ENCODE data around the gene NAA60.

Gene NAA60

GRCh38 chr16:3485821-3486505 is 42.5 kb downstream of the NAA60 start:
- Histone ChIP-seq H3K79me2 (ENCODE audit: insufficient read depth, low read length) (no peaks in the 10 kb centered on the region), H3K27me3 (ENCODE audit: insufficient read depth, low read length) (no peaks in the 10 kb centered on the region), H3F3A (ENCODE audit: insufficient read depth, low read length) (no peaks in the 10 kb centered on the region), H3K9ac (ENCODE audit: low read length) (no peak overlapping the region), H4K20me1 (ENCODE audit: insufficient read depth, low read length) (no peaks in the 10 kb centered on the region), H3K9me2 (ENCODE audit: low read depth, low read length) (no peaks in the 10 kb centered on the region), H3K27ac (ENCODE audit: low read depth, low read length, poor library complexity, severe bottlenecking) (no peak overlapping the region), H3K9me3 (ENCODE audit: low read length) (no peaks in the 10 kb centered on the region), H3K4me3 (ENCODE audit: low read depth, low read length, poor library complexity, severe bottlenecking) (no peak overlapping the region), H2AFZ (ENCODE audit: low read length) (no peak overlapping the region), H3K4me2 (ENCODE audit: low read length) (no peak overlapping the region), H3K36me3 (ENCODE audit: insufficient read depth, low read length) (peaks cover 70% of the 10 kb centered on the region), H3K4me1 (ENCODE audit: insufficient read depth, low read length, severe bottlenecking) (no peaks in the 10 kb centered on the region)
- TF ChIP-seq EZH2 (IDR thresholded peaks at IDR 0.05; ENCODE audit: borderline replicate concordance, low read length) (no peak), CTCF (IDR thresholded peaks at IDR 0.05; ENCODE audit: low read length) (no peak)

GRCh38 chr16:3486506-3487215 is 43.2 kb downstream of the NAA60 start:
- Histone ChIP-seq H3K27ac (ENCODE audit: low read depth, low read length, poor library complexity, severe bottlenecking) (no peak overlapping the region), H3K9ac (ENCODE audit: low read length) (no peak overlapping the region), H4K20me1 (ENCODE audit: insufficient read depth, low read length) (no peaks in the 10 kb centered on the region), H3K79me2 (ENCODE audit: insufficient read depth, low read length) (no peaks in the 10 kb centered on the region), H3F3A (ENCODE audit: insufficient read depth, low read length) (no peaks in the 10 kb centered on the region), H3K4me3 (ENCODE audit: low read depth, low read length, poor library complexity, severe bottlenecking) (no peak overlapping the region), H3K27me3 (ENCODE audit: insufficient read depth, low read length) (no peaks in the 10 kb centered on the region), H3K4me2 (ENCODE audit: low read length) (no peak overlapping the region), H3K4me1 (ENCODE audit: insufficient read depth, low read length, severe bottlenecking) (no peaks in the 10 kb centered on the region), H3K36me3 (ENCODE audit: insufficient read depth, low read length) (peaks cover 63% of the 10 kb centered on the region), H3K9me2 (ENCODE audit: low read depth, low read length) (no peaks in the 10 kb centered on the region), H2AFZ (ENCODE audit: low read length) (no peak overlapping the region), H3K9me3 (ENCODE audit: low read length) (no peaks in the 10 kb centered on the region)
- TF ChIP-seq CTCF (IDR thresholded peaks at IDR 0.05; ENCODE audit: low read length) (no peak), EZH2 (IDR thresholded peaks at IDR 0.05; ENCODE audit: borderline replicate concordance, low read length) (no peak)

GRCh38 chr16:3487521-3488410 is 44.3 kb downstream of the NAA60 start:
- Histone ChIP-seq H3K9ac (ENCODE audit: low read length) (no peak overlapping the region), H2AFZ (ENCODE audit: low read length) (no peak overlapping the region), H3K36me3 (ENCODE audit: insufficient read depth, low read length) (peaks cover 52% of the 10 kb centered on the region), H3K4me2 (ENCODE audit: low read length) (no peak overlapping the region), H3K27ac (ENCODE audit: low read depth, low read length, poor library complexity, severe bottlenecking) (no peak overlapping the region), H3K79me2 (ENCODE audit: insufficient read depth, low read length) (no peaks in the 10 kb centered on the region), H3K4me1 (ENCODE audit: insufficient read depth, low read length, severe bottlenecking) (no peaks in the 10 kb centered on the region), H3K27me3 (ENCODE audit: insufficient read depth, low read length) (no peaks in the 10 kb centered on the region), H3K9me3 (ENCODE audit: low read length) (no peaks in the 10 kb centered on the region), H3K9me2 (ENCODE audit: low read depth, low read length) (no peaks in the 10 kb centered on the region), H3F3A (ENCODE audit: insufficient read depth, low read length) (no peaks in the 10 kb centered on the region), H3K4me3 (ENCODE audit: low read depth, low read length, poor library complexity, severe bottlenecking) (no peak overlapping the region), H4K20me1 (ENCODE audit: insufficient read depth, low read length) (no peaks in the 10 kb centered on the region)
- TF ChIP-seq CTCF (IDR thresholded peaks at IDR 0.05; ENCODE audit: low read length) (no peak), EZH2 (IDR thresholded peaks at IDR 0.05; ENCODE audit: borderline replicate concordance, low read length) (no peak)

All from OCI-LY1 (cell line).